GM23248 (cell line): Measurements from ENCODE around the gene TBC1D12. TPM values are rescaled to one million over a fixed set of nuclear protein-coding genes. Genes with fewer than 3 reads are reported as not detected.
A peak's percentile ranks its signal among the peaks of the same experiment; 100 is the strongest.

Experiments
- DNase-seq: peaks from one replicate; pipeline ENCODE4 v3.0.0-alpha.2; 2015
- H2AFZ ChIP-seq: fragments of 200-600 bp; sonication (generic); 2 replicates; pipeline ENCODE4 v1.6.1; 2016; ENCODE audit warnings: antibody characterized with exemption
- H3F3A ChIP-seq: fragments of 200-600 bp; sonication (generic); 2 replicates; pipeline ENCODE4 v1.6.1; 2016; ENCODE audit warnings: mild to moderate bottlenecking, antibody characterized with exemption, mixed run types; ENCODE audit not compliant: insufficient read depth
- H3K27ac ChIP-seq: fragments of 200-600 bp; sonication (generic); 2 replicates; pipeline ENCODE4 v1.5.1; 2016; ENCODE audit warnings: mild to moderate bottlenecking
- H3K27me3 ChIP-seq: fragments of 200-600 bp; sonication (generic); replicated peaks from 2 replicates; pipeline ENCODE4 v1.6.1; 2016; ENCODE audit warnings: mild to moderate bottlenecking; ENCODE audit not compliant: insufficient read depth
- H3K36me3 ChIP-seq: fragments of 200-600 bp; sonication (generic); 2 replicates; pipeline ENCODE4 v1.6.1; 2016; ENCODE audit warnings: low read depth, mild to moderate bottlenecking
- H3K4me1 ChIP-seq: fragments of 200-600 bp; sonication (generic); 2 replicates; pipeline ENCODE4 v1.6.1; 2016; ENCODE audit warnings: mild to moderate bottlenecking; ENCODE audit not compliant: insufficient read depth
- H3K4me2 ChIP-seq: fragments of 200-600 bp; sonication (generic); one replicate; pipeline ENCODE4 v1.6.1; 2016; ENCODE audit warnings: mild to moderate bottlenecking; ENCODE audit not compliant: unreplicated experiment
- H3K4me3 ChIP-seq: fragments of 200-600 bp; sonication (generic); 2 replicates; pipeline ENCODE4 v1.5.1; 2016; ENCODE audit warnings: mild to moderate bottlenecking
- H3K79me2 ChIP-seq: fragments of 200-600 bp; sonication (generic); 2 replicates; pipeline ENCODE4 v1.6.1; 2016; ENCODE audit warnings: mild to moderate bottlenecking; ENCODE audit not compliant: insufficient read depth
- H3K9ac ChIP-seq: fragments of 200-600 bp; sonication (generic); 2 replicates; pipeline ENCODE4 v1.6.1; 2016; ENCODE audit warnings: mild to moderate bottlenecking
- H3K9me2 ChIP-seq: fragments of 200-600 bp; sonication (generic); 2 replicates; pipeline ENCODE4 v1.6.1; 2016; ENCODE audit warnings: mixed run types, mild to moderate bottlenecking, moderate library complexity; ENCODE audit not compliant: insufficient read depth
- H3K9me3 ChIP-seq: fragments of 200-600 bp; sonication (generic); one replicate; pipeline ENCODE4 v1.6.1; 2017; ENCODE audit warnings: low read depth
- H4K20me1 ChIP-seq: fragments of 200-600 bp; sonication (generic); 2 replicates; pipeline ENCODE4 v1.6.0; 2016; ENCODE audit not compliant: insufficient read depth
- EZH2 ChIP-seq: fragments of 200-600 bp; sonication (generic); IDR thresholded peaks from 2 replicates; pipeline ENCODE4 v1.6.1; 2018; ENCODE audit warnings: antibody characterized with exemption, mild to moderate bottlenecking; ENCODE audit not compliant: insufficient read depth, poor library complexity, severe bottlenecking
- EZH2phosphoT487 ChIP-seq: fragments of 200-600 bp; sonication (generic); IDR thresholded peaks from 2 replicates; pipeline ENCODE4 v1.6.1; 2018; ENCODE audit warnings: antibody characterized with exemption, moderate library complexity, mild to moderate bottlenecking, low read depth; ENCODE audit not compliant: insufficient read depth
- WGBS, 2 experiments: methylation state at CpG; one replicate each; pipeline ENCODE4 v1.1.6; 2015 to 2017; ENCODE audit warnings: low lambda C conversion rate in 2 of 2, low coverage in 1 of 2; ENCODE audit errors: missing lambda C conversion rate in 2 of 2; 5-methylcytosine and 5-hydroxymethylcytosine counted together
- in situ Hi-C: fragments of 300-500 bp; cut with MboI; formaldehyde crosslinking; loops from 2 replicates; pipeline ENCODE4 v1.15.0; 2020
- polyA plus RNA-seq: library from polyadenylated mRNA; unstranded; fragments of >200 nt; fragmentation: Nextera tagmentation; extraction: Ambion mirVana; gene quantifications from 2 replicates; pipeline ENCODE4 v1.2.1, GENCODE V29; 2016
- total RNA-seq: library from RNA; depleted of rRNA; stranded (reverse); fragments of >200 nt; shearing (Covaris generic); gene quantifications from 2 replicates; pipeline ENCODE4 v1.2.3, GENCODE V29; 2014

The TBC1D12 gene
- total and polyA plus RNA-seq, 2 experiments from 2014 or later = 6.5 to 12.9 TPM

GRCh38 chr10:94402843-94403379 is 570 bp downstream of the TBC1D12 start:
- peak overlapping the region; percentile 99 for H2AFZ ChIP-seq
- H3K4me2 ChIP-seq = peak overlapping the region; percentile 92
- WGBS, 2 experiments = 1 to 2% methylated on average over 37 to 48 of the region's 77 CpGs
- peaks cover 19% of the 10 kb centered on the region; the same call in 1 of the 2 replicates for H3F3A ChIP-seq
- in situ Hi-C loops = no loop called here
- no peak for DNase-seq
- no peaks in the 10 kb centered on the region for H3K36me3 ChIP-seq
- peaks cover 48% of the 10 kb centered on the region for H3K79me2 ChIP-seq
- peak overlapping the region; percentile 97 for H3K4me3 ChIP-seq
- H3K9me3 ChIP-seq = no peaks in the 10 kb centered on the region
- peaks cover 3% of the 10 kb centered on the region; the same call in 1 of the 2 replicates for H4K20me1 ChIP-seq
- H3K27ac ChIP-seq = peak overlapping the region; percentile 83
- H3K27me3 ChIP-seq = no peaks in the 10 kb centered on the region
- no peaks in the 10 kb centered on the region for H3K9me2 ChIP-seq
- TF ChIP-seq EZH2 = no peak
- TF ChIP-seq EZH2phosphoT487 = no peak
- H3K4me1 ChIP-seq = peaks cover 17% of the 10 kb centered on the region
- peak overlapping the region; percentile 85 for H3K9ac ChIP-seq

- H3K9me3 ChIP-seq = no peaks in the 10 kb centered on the region
- H3K9me2 ChIP-seq = no peaks in the 10 kb centered on the region
- peaks cover 8% of the 10 kb centered on the region; the same call in 1 of the 2 replicates for H4K20me1 ChIP-seq
- no peaks in the 10 kb centered on the region for H3K36me3 ChIP-seq
- peak overlapping the region; percentile 83 for H3K27ac ChIP-seq
- H3K79me2 ChIP-seq = peaks cover 55% of the 10 kb centered on the region
- in situ Hi-C loops = no loop called here
- 0 to 1% methylated on average over 20 to 39 of the region's 51 CpGs for WGBS, 2 experiments
- no peaks in the 10 kb centered on the region for H3K27me3 ChIP-seq
- H3K9ac ChIP-seq = peak overlapping the region; percentile 85
- TF ChIP-seq EZH2phosphoT487 (no peak), EZH2 (no peak)
- H3K4me3 ChIP-seq = peak overlapping the region; percentile 97
- peak; percentile 86 for DNase-seq
- peak overlapping the region; percentile 92 for H3K4me2 ChIP-seq
- H3F3A ChIP-seq = peaks cover 15% of the 10 kb centered on the region; the same call in 1 of the 2 replicates
- H3K4me1 ChIP-seq = peaks cover 14% of the 10 kb centered on the region
- H2AFZ ChIP-seq = peak overlapping the region; percentile 99
These were observed 1.3 kb downstream of the TBC1D12 start for GRCh38 chr10:94403380-94404213.

GRCh38 chr10:94405406-94405805 is 3.1 kb downstream of the TBC1D12 start:
- Histone ChIP-seq H3K27ac (no peak overlapping the region), H4K20me1 (peaks cover 8% of the 10 kb centered on the region; the same call in 1 of the 2 replicates), H3K9me3 (no peaks in the 10 kb centered on the region), H3F3A (peaks cover 15% of the 10 kb centered on the region; the same call in 1 of the 2 replicates), H3K36me3 (no peaks in the 10 kb centered on the region), H3K27me3 (no peaks in the 10 kb centered on the region), H3K4me3 (peak overlapping the region; percentile 97; the same call in 1 of the 2 replicates), H2AFZ (no peak overlapping the region), H3K9me2 (no peaks in the 10 kb centered on the region), H3K79me2 (peaks cover 73% of the 10 kb centered on the region), H3K9ac (no peak overlapping the region), H3K4me2 (peak overlapping the region; percentile 92), H3K4me1 (peaks cover 14% of the 10 kb centered on the region)
- no peak for TF ChIP-seq EZH2phosphoT487
- no peak for TF ChIP-seq EZH2
- in situ Hi-C loops = no loop called here
- DNase-seq = no peak

GRCh38 chr10:94407668-94408067 is 5.3 kb downstream of the TBC1D12 start:
- no peak overlapping the region for H3K4me2 ChIP-seq
- H2AFZ ChIP-seq = no peak overlapping the region
- in situ Hi-C loops = no loop called here
- no peaks in the 10 kb centered on the region for H3K9me2 ChIP-seq
- no peak overlapping the region for H3K4me3 ChIP-seq
- peaks cover 96% of the 10 kb centered on the region for H3K79me2 ChIP-seq
- H3K36me3 ChIP-seq = no peaks in the 10 kb centered on the region
- no peak for TF ChIP-seq EZH2phosphoT487
- 92 to 93% methylated on average over 3 of the region's 3 CpGs for WGBS, 2 experiments
- no peaks in the 10 kb centered on the region for H3K9me3 ChIP-seq
- H3K27me3 ChIP-seq = no peaks in the 10 kb centered on the region
- H3K27ac ChIP-seq = no peak overlapping the region
- H3K9ac ChIP-seq = no peak overlapping the region
- no peak for DNase-seq
- peaks cover 14% of the 10 kb centered on the region for H3K4me1 ChIP-seq
- H4K20me1 ChIP-seq = peaks cover 8% of the 10 kb centered on the region; the same call in 1 of the 2 replicates
- peaks cover 15% of the 10 kb centered on the region; the same call in 1 of the 2 replicates for H3F3A ChIP-seq
